ENCODE results near the gene ANO8.

ANO8 gene

DNA sequence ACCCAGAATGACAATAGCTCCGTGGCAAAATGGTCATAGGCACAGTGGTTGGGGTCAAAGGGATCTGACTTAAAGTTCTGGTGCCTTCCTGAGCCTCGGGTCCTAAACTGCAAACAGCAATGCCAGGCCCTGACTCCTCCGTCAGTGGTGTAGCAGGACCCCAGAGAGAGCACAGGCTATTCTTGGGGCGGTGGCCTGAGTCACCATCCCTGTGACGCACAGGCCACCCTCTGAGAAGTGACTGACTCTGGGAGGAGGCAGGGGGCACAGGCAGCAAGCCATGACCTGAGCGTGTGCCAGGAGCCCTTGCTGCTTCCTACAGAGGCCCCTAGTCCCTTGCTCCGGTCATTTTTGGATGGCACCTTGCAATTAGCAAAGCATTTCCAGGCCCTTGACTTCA, 23.7 kb upstream of the ANO8 start:
- H3K36me3 ChIP-seq (ENCODE audit: control insufficient read depth, insufficient read depth, low read length) = no peaks in the 10 kb centered on the region
- H3K27me3 ChIP-seq (ENCODE audit: control insufficient read depth, insufficient read depth, low read length) = no peaks in the 10 kb centered on the region
- DNase-seq (ENCODE audit: low read depth, low spot score) = no peak
- no peaks in the 10 kb centered on the region for H3K4me1 ChIP-seq (ENCODE audit: control insufficient read depth, insufficient read depth, low read length)
- WGBS (ENCODE audit: insufficient coverage, insufficient read length) = no CpG with 5 or more reads among the region's 7 CpGs
- H3K9me3 ChIP-seq (ENCODE audit: control insufficient read depth, insufficient read depth, low read length) = no peaks in the 10 kb centered on the region
- no peak overlapping the region for H3K4me3 ChIP-seq (ENCODE audit: low read length)
- H3K27ac ChIP-seq (ENCODE audit: low read length) = no peak overlapping the region

DNA sequence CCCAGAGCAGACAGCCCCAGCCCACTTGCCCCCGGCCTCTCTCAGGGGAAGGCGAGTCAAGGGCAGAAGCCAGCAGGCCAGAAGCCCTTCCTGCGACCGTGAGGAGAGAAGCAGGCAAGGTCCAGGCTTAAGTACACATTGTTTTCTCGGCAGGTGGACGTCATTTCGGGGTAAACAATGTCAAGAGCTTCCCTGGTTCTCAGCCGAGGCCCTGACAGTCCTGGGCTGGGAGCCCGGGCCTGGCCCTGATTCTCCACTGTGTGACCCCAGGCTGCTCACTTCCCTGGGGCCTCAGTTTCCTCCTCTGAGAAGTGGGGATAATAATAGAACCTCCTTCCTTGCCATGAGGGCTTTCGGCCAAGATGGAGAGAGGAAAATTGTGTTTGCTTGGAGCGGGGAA, 23.1 kb upstream of the ANO8 start:
- no peaks in the 10 kb centered on the region for H3K9me3 ChIP-seq (ENCODE audit: control insufficient read depth, insufficient read depth, low read length)
- no peaks in the 10 kb centered on the region for H3K27me3 ChIP-seq (ENCODE audit: control insufficient read depth, insufficient read depth, low read length)
- no peaks in the 10 kb centered on the region for H3K36me3 ChIP-seq (ENCODE audit: control insufficient read depth, insufficient read depth, low read length)
- H3K27ac ChIP-seq (ENCODE audit: low read length) = no peak overlapping the region
- no peak overlapping the region for H3K4me3 ChIP-seq (ENCODE audit: low read length)
- no peak for DNase-seq (ENCODE audit: low read depth, low spot score)
- WGBS (ENCODE audit: insufficient coverage, insufficient read length) = no CpG with 5 or more reads among the region's 11 CpGs
- H3K4me1 ChIP-seq (ENCODE audit: control insufficient read depth, insufficient read depth, low read length) = peaks cover 2% of the 10 kb centered on the region; the same call in 1 of the 2 replicates

DNA sequence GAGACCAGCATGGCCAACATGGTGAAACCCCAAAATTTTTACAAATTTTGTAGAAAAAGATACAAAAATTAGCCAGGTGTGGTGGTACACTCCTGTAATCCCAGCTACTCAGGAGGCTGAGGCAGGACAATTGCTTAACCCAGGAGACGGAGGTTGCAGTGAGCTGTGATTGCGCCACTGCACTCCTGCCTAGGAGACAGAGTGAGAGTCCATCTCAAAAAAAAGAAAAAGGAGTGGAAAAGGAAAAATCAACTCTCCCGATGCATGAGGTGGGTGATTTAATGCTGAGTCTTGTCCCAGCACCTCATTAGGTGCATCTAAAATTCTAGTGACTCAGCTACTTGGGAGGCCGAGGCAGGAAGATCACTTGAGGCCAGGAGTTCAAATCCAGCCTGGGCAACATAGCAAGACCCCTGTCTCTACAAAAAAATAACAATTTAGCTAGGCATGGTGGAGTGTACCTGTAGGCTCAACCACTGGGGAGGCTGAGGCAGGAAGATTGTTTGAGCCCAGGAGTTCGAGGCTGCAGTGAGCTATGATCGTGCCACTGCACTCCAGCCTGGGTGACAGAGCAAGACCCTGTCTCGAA, 22.5 kb upstream of the ANO8 start:
- H3K4me3 ChIP-seq (ENCODE audit: low read length) = no peak overlapping the region
- peaks cover 2% of the 10 kb centered on the region; the same call in 1 of the 2 replicates for H3K4me1 ChIP-seq (ENCODE audit: control insufficient read depth, insufficient read depth, low read length)
- no peaks in the 10 kb centered on the region for H3K9me3 ChIP-seq (ENCODE audit: control insufficient read depth, insufficient read depth, low read length)

DNA sequence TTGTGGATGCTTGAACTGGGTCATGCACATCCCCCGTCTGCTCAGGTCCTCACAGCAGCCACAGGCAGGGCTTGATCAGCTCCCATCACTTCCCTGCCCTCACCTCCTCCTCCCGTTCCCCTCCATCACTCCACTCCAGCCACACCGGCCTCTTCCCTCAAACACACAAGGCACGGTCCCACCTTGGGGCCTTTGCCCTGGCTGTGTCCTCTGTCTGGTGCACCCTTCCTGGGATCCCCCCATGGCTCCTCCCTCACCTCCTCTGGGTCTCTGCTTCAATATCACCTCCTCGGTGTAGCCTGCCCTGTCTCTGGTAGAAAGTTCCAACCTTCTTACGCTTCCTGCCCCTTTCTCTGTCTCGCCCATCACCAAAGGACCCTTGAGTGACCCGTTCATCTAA, 18.7 kb upstream of the ANO8 start:
- Histone ChIP-seq H3K27ac (ENCODE audit: low read length) (no peak overlapping the region), H3K4me1 (ENCODE audit: control insufficient read depth, insufficient read depth, low read length) (peaks cover 2% of the 10 kb centered on the region; the same call in 1 of the 2 replicates), H3K4me3 (ENCODE audit: low read length) (no peak overlapping the region), H3K27me3 (ENCODE audit: control insufficient read depth, insufficient read depth, low read length) (no peaks in the 10 kb centered on the region), H3K36me3 (ENCODE audit: control insufficient read depth, insufficient read depth, low read length) (no peaks in the 10 kb centered on the region), H3K9me3 (ENCODE audit: control insufficient read depth, insufficient read depth, low read length) (no peaks in the 10 kb centered on the region)
- DNase-seq (ENCODE audit: low read depth, low spot score) = no peak
- no CpG with 5 or more reads among the region's 8 CpGs for WGBS (ENCODE audit: insufficient coverage, insufficient read length)

More for the DNA sequence above, 22.5 kb upstream of the ANO8 start:
- Histone ChIP-seq H3K36me3 (ENCODE audit: control insufficient read depth, insufficient read depth, low read length) (no peaks in the 10 kb centered on the region), H3K27me3 (ENCODE audit: control insufficient read depth, insufficient read depth, low read length) (no peaks in the 10 kb centered on the region), H3K27ac (ENCODE audit: low read length) (no peak overlapping the region)
- DNase-seq (ENCODE audit: low read depth, low spot score) = no peak
- WGBS (ENCODE audit: insufficient coverage, insufficient read length) = no CpG with 5 or more reads among the region's 7 CpGs

DNA sequence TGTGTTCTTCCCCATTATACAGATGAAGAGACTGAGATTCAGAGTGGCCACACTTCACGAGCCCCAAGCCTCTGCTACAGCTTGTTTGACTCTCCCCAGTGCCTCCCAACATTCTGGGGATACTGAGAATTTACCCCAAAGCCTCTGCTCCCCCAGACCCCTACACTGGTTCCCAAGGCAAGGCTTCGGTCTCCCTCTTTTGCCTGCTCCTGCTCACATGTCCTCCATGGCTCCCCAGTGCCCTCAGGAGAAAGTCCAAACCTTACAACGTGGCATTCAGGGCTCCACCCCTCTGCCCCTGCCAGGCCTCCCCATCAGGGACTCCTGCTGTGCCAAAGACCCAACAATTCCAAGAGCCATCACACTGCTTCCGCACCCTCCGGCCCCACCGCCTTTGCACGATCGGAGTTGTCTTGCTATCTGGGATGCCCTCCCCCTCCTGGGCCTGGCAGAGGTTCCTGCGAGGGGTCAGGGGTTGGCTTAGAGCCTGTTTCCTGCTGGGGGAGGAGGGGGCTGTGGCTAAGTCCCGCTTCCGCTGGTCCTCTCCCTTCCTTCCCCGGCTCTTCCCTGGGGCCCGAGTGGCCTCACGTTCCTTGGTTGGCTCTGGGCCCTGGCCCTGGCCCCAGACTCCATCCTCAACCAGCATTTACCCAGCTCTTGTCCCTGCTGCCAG, 18.1 kb upstream of the ANO8 start:
- Histone ChIP-seq H3K4me1 (ENCODE audit: control insufficient read depth, insufficient read depth, low read length) (peaks cover 2% of the 10 kb centered on the region; the same call in 1 of the 2 replicates), H3K9me3 (ENCODE audit: control insufficient read depth, insufficient read depth, low read length) (no peaks in the 10 kb centered on the region), H3K36me3 (ENCODE audit: control insufficient read depth, insufficient read depth, low read length) (no peaks in the 10 kb centered on the region), H3K27me3 (ENCODE audit: control insufficient read depth, insufficient read depth, low read length) (no peaks in the 10 kb centered on the region), H3K4me3 (ENCODE audit: low read length) (no peak overlapping the region), H3K27ac (ENCODE audit: low read length) (no peak overlapping the region)
- DNase-seq (ENCODE audit: low read depth, low spot score) = no peak
- no CpG with 5 or more reads among the region's 14 CpGs for WGBS (ENCODE audit: insufficient coverage, insufficient read length)

DNA sequence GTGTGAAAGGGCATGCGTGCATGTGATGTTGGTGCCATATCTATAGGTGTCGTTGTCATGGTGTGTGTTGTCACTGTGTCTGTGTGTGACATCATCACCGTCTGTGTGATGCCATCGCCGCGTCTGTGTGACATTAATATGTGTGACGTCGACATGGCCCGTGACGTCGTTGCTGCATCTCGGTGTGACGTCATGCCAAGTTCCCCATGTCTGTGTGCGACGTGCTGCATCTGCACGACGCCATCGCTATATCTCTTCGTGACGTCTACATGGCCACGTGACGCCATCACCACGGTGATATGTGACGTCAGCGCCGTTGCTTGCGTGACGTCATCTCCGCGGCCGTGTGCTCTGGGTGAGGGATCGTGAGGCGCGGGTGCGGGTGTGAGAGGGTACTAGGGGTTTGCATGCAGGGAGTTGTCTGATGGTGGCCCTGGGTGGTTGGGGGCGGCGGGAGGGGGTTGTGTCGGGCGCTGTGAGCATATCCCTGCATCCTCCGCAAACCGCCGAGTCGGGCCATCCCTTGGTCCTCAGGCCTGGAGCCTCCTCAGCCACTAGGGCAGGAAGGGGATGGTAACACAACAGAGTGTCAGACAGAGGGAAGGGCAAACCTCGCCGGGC, 17.3 kb upstream of the ANO8 start:
- no peaks in the 10 kb centered on the region for H3K9me3 ChIP-seq (ENCODE audit: control insufficient read depth, insufficient read depth, low read length)
- no peaks in the 10 kb centered on the region for H3K36me3 ChIP-seq (ENCODE audit: control insufficient read depth, insufficient read depth, low read length)
- WGBS (ENCODE audit: insufficient coverage, insufficient read length) = no CpG with 5 or more reads among the region's 45 CpGs
- no peak overlapping the region for H3K4me3 ChIP-seq (ENCODE audit: low read length)
- H3K4me1 ChIP-seq (ENCODE audit: control insufficient read depth, insufficient read depth, low read length) = peaks cover 2% of the 10 kb centered on the region; the same call in 1 of the 2 replicates
- DNase-seq (ENCODE audit: low read depth, low spot score) = no peak
- H3K27me3 ChIP-seq (ENCODE audit: control insufficient read depth, insufficient read depth, low read length) = no peaks in the 10 kb centered on the region
- no peak overlapping the region for H3K27ac ChIP-seq (ENCODE audit: low read length)

DNA sequence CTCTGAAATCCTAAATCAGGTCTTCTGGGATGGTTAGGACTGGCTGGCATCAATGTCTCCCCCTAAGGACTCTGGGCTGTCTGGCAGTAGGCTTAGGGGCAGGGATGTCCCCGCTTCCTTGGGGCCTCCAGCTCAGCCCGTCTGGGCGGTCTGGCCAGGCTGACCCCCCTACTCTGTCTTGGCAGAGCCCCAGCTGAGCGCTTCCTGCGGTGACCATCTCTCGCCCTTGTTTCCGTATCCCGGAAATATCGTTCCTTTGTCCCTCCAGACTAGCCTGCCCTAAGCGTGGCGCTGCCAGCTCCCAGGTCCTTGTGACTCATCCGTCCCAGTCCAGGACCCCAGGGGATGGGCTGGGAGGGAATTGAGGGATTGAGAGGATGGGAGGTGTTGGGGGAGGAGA, 14.0 kb upstream of the ANO8 start:
- no peaks in the 10 kb centered on the region for H3K36me3 ChIP-seq (ENCODE audit: control insufficient read depth, insufficient read depth, low read length)
- peaks cover 2% of the 10 kb centered on the region; the same call in 1 of the 2 replicates for H3K4me1 ChIP-seq (ENCODE audit: control insufficient read depth, insufficient read depth, low read length)
- DNase-seq (ENCODE audit: low read depth, low spot score) = no peak
- WGBS (ENCODE audit: insufficient coverage, insufficient read length) = no CpG with 5 or more reads among the region's 12 CpGs
- no peaks in the 10 kb centered on the region for H3K27me3 ChIP-seq (ENCODE audit: control insufficient read depth, insufficient read depth, low read length)
- no peak overlapping the region for H3K4me3 ChIP-seq (ENCODE audit: low read length)
- no peak overlapping the region for H3K27ac ChIP-seq (ENCODE audit: low read length)
- no peaks in the 10 kb centered on the region for H3K9me3 ChIP-seq (ENCODE audit: control insufficient read depth, insufficient read depth, low read length)

DNA sequence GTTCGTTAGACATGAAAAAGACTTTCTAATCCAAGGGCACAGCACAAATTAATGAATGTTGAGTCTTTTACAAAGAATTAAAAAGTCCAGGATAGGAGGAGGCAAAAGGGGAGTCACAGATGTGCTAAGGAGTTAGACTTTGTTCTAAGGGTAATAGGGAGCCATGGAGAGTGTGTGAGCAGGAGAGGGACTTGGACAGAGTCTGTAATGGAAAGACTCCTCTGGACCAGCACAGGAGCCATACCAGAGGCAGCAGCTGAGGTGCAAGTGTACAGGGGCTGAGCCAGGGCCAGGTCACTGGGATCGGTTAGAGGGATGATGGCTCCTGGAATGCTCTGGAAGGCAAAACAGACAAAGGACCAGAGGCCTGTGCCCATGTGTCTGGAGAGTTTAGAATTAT, 13.2 kb upstream of the ANO8 start:
- H3K27ac ChIP-seq (ENCODE audit: low read length) = no peak overlapping the region
- WGBS (ENCODE audit: insufficient coverage, insufficient read length) = no CpG with 5 or more reads among the region's 2 CpGs

DNA sequence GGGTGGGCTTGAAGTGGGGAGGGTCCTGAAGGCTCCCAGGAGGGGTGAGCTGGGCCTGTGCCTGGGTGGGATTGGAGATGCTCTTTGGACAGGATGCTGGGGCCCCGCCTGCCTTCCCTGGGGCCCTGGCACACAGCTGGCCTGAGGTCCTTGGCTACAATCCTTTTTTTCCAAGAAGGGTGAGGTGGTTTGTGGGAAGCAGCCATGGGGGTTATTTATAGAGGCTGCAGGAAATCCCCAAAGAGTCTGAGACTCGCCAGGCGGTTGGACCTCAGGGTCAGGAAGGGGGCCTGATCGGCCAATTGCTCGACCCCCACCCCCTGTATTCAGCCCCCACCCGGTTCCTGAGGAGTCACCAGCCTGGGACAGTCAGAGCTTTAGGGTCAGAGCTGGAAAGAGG, 12.7 kb upstream of the ANO8 start:
- no peak for DNase-seq (ENCODE audit: low read depth, low spot score)
- WGBS (ENCODE audit: insufficient coverage, insufficient read length) = no CpG with 5 or more reads among the region's 6 CpGs

More for the DNA sequence above, 13.2 kb upstream of the ANO8 start:
- Histone ChIP-seq H3K9me3 (ENCODE audit: control insufficient read depth, insufficient read depth, low read length) (no peaks in the 10 kb centered on the region), H3K4me1 (ENCODE audit: control insufficient read depth, insufficient read depth, low read length) (no peaks in the 10 kb centered on the region), H3K4me3 (ENCODE audit: low read length) (no peak overlapping the region), H3K36me3 (ENCODE audit: control insufficient read depth, insufficient read depth, low read length) (no peaks in the 10 kb centered on the region), H3K27me3 (ENCODE audit: control insufficient read depth, insufficient read depth, low read length) (no peaks in the 10 kb centered on the region)
- no peak for DNase-seq (ENCODE audit: low read depth, low spot score)

DNA sequence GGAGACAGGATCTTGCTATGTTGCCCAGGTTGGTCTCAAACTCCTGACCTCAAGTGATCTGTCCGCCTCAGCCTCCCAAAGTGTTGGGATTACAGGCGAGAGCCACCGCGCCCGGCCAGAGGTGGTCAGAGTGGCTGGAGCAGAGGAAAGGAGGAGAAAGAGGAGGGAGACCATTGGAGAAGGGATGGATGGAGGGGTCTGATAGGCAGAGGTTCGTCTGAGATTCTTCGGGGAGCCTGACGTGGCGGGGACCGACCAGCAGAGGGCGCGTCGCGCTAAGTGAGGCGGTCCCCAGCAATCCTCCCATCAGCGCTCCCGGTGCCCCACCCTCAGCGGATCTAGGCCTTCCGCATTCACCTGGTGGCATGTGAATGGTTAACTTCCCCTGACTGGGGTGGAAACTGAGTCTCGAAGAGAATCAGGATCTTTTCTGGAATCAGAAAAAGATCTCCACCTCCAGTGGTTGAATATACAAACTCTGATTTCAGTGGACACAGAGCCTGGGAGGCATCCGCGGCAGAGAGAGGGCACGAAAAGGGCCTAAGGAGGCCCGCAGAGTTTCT, 11.5 kb upstream of the ANO8 start:
- Histone ChIP-seq H3K36me3 (ENCODE audit: control insufficient read depth, insufficient read depth, low read length) (0 out of 2 replicates have a peak, but pooled peaks cover 4% of the 10 kb centered on the region), H3K4me1 (ENCODE audit: control insufficient read depth, insufficient read depth, low read length) (no peaks in the 10 kb centered on the region), H3K4me3 (ENCODE audit: low read length) (no peak overlapping the region), H3K27me3 (ENCODE audit: control insufficient read depth, insufficient read depth, low read length) (no peaks in the 10 kb centered on the region), H3K9me3 (ENCODE audit: control insufficient read depth, insufficient read depth, low read length) (no peaks in the 10 kb centered on the region), H3K27ac (ENCODE audit: low read length) (no peak overlapping the region)
- no CpG with 5 or more reads among the region's 24 CpGs for WGBS (ENCODE audit: insufficient coverage, insufficient read length)
- no peak for DNase-seq (ENCODE audit: low read depth, low spot score)

More for the DNA sequence above, 12.7 kb upstream of the ANO8 start:
- no peak overlapping the region for H3K27ac ChIP-seq (ENCODE audit: low read length)
- H3K36me3 ChIP-seq (ENCODE audit: control insufficient read depth, insufficient read depth, low read length) = no peaks in the 10 kb centered on the region
- no peak overlapping the region for H3K4me3 ChIP-seq (ENCODE audit: low read length)
- no peaks in the 10 kb centered on the region for H3K9me3 ChIP-seq (ENCODE audit: control insufficient read depth, insufficient read depth, low read length)
- H3K27me3 ChIP-seq (ENCODE audit: control insufficient read depth, insufficient read depth, low read length) = no peaks in the 10 kb centered on the region
- H3K4me1 ChIP-seq (ENCODE audit: control insufficient read depth, insufficient read depth, low read length) = no peaks in the 10 kb centered on the region
